HepG2 (cell line): ENCODE measurements around the gene PIGO. TPM values are rescaled to one million over a fixed set of nuclear protein-coding genes. Genes with fewer than 3 reads are reported as not detected.

Experiments
- ARID5B ChIP-seq: IDR thresholded peaks from 2 replicates; pipeline ENCODE4 v1.4.0; 2020; ENCODE audit warnings: mild to moderate bottlenecking, missing genetic modification reagents
- ATF4 ChIP-seq, 2 experiments: fragments of 450-650 bp in 1 of 2; sonication (generic) in 1 of 2; formaldehyde crosslinking; IDR thresholded peaks; 2 replicates each; pipeline versions ENCODE4 v1.5.0 to v1.8.0; 2020 to 2022; ENCODE audit warnings: mild to moderate bottlenecking in 1 of 2, missing genetic modification reagents in 1 of 2
- DRAP1 ChIP-seq: IDR thresholded peaks from 2 replicates; pipeline ENCODE4 v1.6.1; 2016; ENCODE audit warnings: missing genetic modification reagents, missing compliant biosample characterization
- FOXK1 ChIP-seq: sonication (generic); formaldehyde crosslinking; IDR thresholded peaks from 2 replicates; pipeline ENCODE4 v1.4.0; 2020; ENCODE audit warnings: low read depth, missing genetic modification reagents, borderline replicate concordance
- GATAD1 ChIP-seq: IDR thresholded peaks from 2 replicates; pipeline ENCODE4 v1.6.1; 2016; ENCODE audit warnings: missing genetic modification reagents, missing compliant biosample characterization
- HOXA5 ChIP-seq: sonication (generic); formaldehyde crosslinking; IDR thresholded peaks from 2 replicates; pipeline ENCODE4 v1.4.0; 2020; ENCODE audit warnings: missing genetic modification reagents
- MAFK ChIP-seq, 2 experiments: IDR thresholded peaks in 1 of 2; conservative IDR thresholded peaks in 1 of 2; 2 replicates each; pipeline ENCODE4 v1.6.1; 2011; ENCODE audit warnings: improper control_type of control experiment in 2 of 2, low read length in 2 of 2
- MATR3 ChIP-seq: sonication (generic); formaldehyde crosslinking; IDR thresholded peaks from 2 replicates; pipeline ENCODE4 v1.4.0; 2020; ENCODE audit warnings: missing genetic modification reagents
- MIER3 ChIP-seq: IDR thresholded peaks from 2 replicates; pipeline ENCODE4 v1.6.1; 2016; ENCODE audit warnings: missing compliant biosample characterization, borderline replicate concordance
- PHF20 ChIP-seq: sonication (generic); formaldehyde crosslinking; IDR thresholded peaks from 2 replicates; pipeline ENCODE4 v1.5.0; 2020; ENCODE audit warnings: mild to moderate bottlenecking, missing genetic modification reagents
- TFE3 ChIP-seq: IDR thresholded peaks from 2 replicates; pipeline ENCODE4 v1.6.1; 2016
- TOE1 ChIP-seq: sonication (generic); formaldehyde crosslinking; IDR thresholded peaks from 2 replicates; pipeline ENCODE4 v1.4.0; 2020; ENCODE audit warnings: mild to moderate bottlenecking, missing genetic modification reagents
- ZBTB49 ChIP-seq: sonication (generic); formaldehyde crosslinking; IDR thresholded peaks from 2 replicates; pipeline ENCODE4 v1.4.0; 2020; ENCODE audit warnings: missing genetic modification reagents, borderline replicate concordance
- ZNF160 ChIP-seq: sonication (generic); formaldehyde crosslinking; IDR thresholded peaks from 2 replicates; pipeline ENCODE4 v1.8.0; 2022; ENCODE audit warnings: mild to moderate bottlenecking, inconsistent platforms, missing genetic modification reagents
- polyA plus RNA-seq, 8 experiments: library from polyadenylated mRNA; depleted of rRNA in 3 of 8; stranded (reverse) in 7 of 8; unstranded in 1 of 8; fragments of >200 nt; fragmentation: Illumina TruSeq in 4 of 8; extraction: Trizol in 4 of 8; gene quantifications; 2 replicates each; pipeline versions ENCODE4 v1.2.1 to v1.2.3, GENCODE V29; 2011 to 2016; ENCODE audit warnings: low read depth in 4 of 8, missing spikeins in 1 of 8, mixed read lengths in 1 of 8; ENCODE audit not compliant: insufficient read depth in 1 of 8
- total RNA-seq, 5 experiments: library from RNA; depleted of rRNA; stranded (reverse); fragments of >200 nt; fragmentation: Illumina TruSeq; extraction: Trizol; gene quantifications; 2 replicates each; pipeline ENCODE4 v1.2.3, GENCODE V29; 2016; ENCODE audit warnings: low read depth in 1 of 5

Gene PIGO
- total and polyA plus RNA-seq, 2 of the 13 experiments (the other 11 are each of a cell fraction or from before 2014, with no cell fraction given): 20.5 to 26.2 TPM

GRCh38 chr9:35072461-35073278, 23.7 kb downstream of the PIGO start, which contains the start of gene VCP (continued):
- TF ChIP-seq FOXK1 (CRISPR knock-in tag) (0 out of 2 replicates have a peak, but pooled peaks have one; percentile 21), TFE3 (no peak), MATR3 (CRISPR knock-in tag) (no peak), ARID5B (CRISPR knock-in tag) (peak; percentile 4; the same call in 1 of the 2 replicates), ATF4 (CRISPR knock-in tag; IDR thresholded peaks at IDR 0.05) (no peak), HOXA5 (CRISPR knock-in tag) (peak; percentile 45; the same call in 1 of the 2 replicates), MAFK (conservative IDR thresholded peaks at IDR 0.05 in 1 of 2, IDR thresholded peaks at IDR 0.05 in 1 of 2; ENCODE audit: low read length in 2 of 2) (peak in 1 of 2 experiments; percentile 1; a peak in 2 of 4 replicates), TOE1 (no peak), GATAD1 (CRISPR knock-in tag) (peak; percentile 40; the same call in 1 of the 2 replicates), MIER3 (peak; percentile 39; the same call in 1 of the 2 replicates), ZBTB49 (CRISPR knock-in tag) (no peak), ZNF160 (CRISPR knock-in tag) (no peak), PHF20 (CRISPR knock-in tag) (peak; percentile 16; the same call in 1 of the 2 replicates), DRAP1 (CRISPR knock-in tag) (peak; percentile 71; the same call in 1 of the 2 replicates)
